Erythroblast (primary cell): Measurements from ENCODE around the gene ICAM2.

Experiments used
- GATA1 ChIP-seq: IDR thresholded peaks from 2 replicates; pipeline ENCODE4 v1.6.1; 2011; ENCODE audit warnings: low read depth, mild to moderate bottlenecking, control low read depth, low read length, moderate library complexity
- POLR2A ChIP-seq: IDR thresholded peaks from 2 replicates; pipeline ENCODE4 v1.6.1; 2011; ENCODE audit warnings: mild to moderate bottlenecking, low read length

GRCh38 chr17:64063088-64063487 is 42.7 kb upstream of the ICAM2 start:
- no peak for TF ChIP-seq POLR2A
- no peak for TF ChIP-seq GATA1
